GM12891 (cell line): Measurements from ENCODE around the gene VWF.

Experiments used
- POLR2A ChIP-seq: IDR thresholded peaks from 2 replicates; pipeline ENCODE4 v1.6.1; 2011; ENCODE audit warnings: low read depth, low read length, control low read depth
- POLR2AphosphoS5 ChIP-seq: IDR thresholded peaks from 2 replicates; pipeline ENCODE4 v1.6.1; 2011; ENCODE audit warnings: low read depth, low read length, control low read depth
- POU2F2 ChIP-seq: IDR thresholded peaks from 2 replicates; pipeline ENCODE4 v1.6.1; 2011; ENCODE audit warnings: low read depth, mild to moderate bottlenecking, control low read depth, low read length, moderate library complexity

GRCh38 chr12:5921966-5922899 lies 202.2 kb downstream of the VWF start:
- TF ChIP-seq POLR2A (no peak), POLR2AphosphoS5 (no peak), POU2F2 (no peak)
